HG03060 (cell line): Measurements from ENCODE around the gene PRDX5.
A peak's percentile ranks its signal among the peaks of the same experiment; 100 is the strongest.
"Not testable (repeated sequence)": the region's sequence is repeated elsewhere in the genome, so short reads cannot be mapped to it uniquely, and the experiment has no call there.

Source experiments
- ATAC-seq: cut with Tn5 transposase; IDR thresholded peaks from one replicate; pipeline ENCODE4 v1.9.1; 2021; ENCODE audit warnings: low read depth, moderate number of reproducible peaks; ENCODE audit not compliant: unreplicated experiment

Gene PRDX5

DNA sequence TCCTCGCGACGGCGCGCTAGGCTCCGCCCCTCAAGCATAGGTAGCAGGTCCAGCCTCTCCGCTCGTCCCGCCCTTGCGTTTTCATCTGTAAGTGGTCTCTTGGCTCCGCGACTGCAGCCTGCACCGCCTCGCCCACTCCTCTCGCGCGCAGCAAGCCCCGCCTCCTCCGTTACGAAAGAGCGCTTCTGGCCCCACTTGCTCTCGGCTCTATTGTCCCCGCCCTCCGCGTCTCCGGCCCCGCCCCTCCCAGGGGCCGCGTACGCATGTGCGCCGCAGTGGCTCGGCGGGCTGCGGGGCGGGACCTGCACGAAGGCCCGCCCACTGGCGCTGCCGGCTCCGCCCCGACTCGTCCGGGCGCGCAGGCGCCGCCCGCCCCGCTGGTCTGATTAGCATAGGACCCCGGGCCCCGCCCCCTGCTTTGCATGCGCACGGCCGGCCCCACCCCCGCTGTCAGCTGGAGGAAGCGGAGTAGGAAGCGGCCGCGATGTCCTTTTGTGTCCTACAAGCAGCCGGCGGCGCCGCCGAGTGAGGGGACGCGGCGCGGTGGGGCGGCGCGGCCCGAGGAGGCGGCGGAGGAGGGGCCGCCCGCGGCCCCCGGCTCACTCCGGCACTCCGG is 12.7 kb upstream of the PRDX5 start, which contains the start of gene ESRRA:
Gene ESRRA, plus strand, starts transcription at position 450 of the 616 bp plus-strand sequence. CDS start 1,656 bp downstream, outside the sequence.
- ATAC-seq: peak; percentile 51

- no peak for ATAC-seq
Observed at GRCh38 chr11:64305691-64306562, 12.0 kb upstream of the PRDX5 start.

DNA sequence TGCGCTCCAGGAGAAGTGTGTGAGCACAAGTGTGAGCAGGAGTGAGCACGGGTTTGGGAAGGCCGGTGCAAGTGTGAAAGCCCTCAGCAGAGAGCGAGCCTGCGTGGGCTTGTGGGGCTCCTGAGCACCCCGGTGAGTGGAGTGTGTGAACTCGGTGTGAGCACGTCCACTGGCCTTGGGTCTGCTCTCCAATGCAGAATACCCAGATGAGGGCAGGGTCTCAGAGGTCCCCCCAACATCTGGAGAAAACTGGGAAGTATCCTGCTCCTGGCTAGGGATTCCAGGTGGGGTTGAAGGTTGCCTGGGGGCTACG is 11.4 kb upstream of the PRDX5 start:
- ATAC-seq: no peak

DNA sequence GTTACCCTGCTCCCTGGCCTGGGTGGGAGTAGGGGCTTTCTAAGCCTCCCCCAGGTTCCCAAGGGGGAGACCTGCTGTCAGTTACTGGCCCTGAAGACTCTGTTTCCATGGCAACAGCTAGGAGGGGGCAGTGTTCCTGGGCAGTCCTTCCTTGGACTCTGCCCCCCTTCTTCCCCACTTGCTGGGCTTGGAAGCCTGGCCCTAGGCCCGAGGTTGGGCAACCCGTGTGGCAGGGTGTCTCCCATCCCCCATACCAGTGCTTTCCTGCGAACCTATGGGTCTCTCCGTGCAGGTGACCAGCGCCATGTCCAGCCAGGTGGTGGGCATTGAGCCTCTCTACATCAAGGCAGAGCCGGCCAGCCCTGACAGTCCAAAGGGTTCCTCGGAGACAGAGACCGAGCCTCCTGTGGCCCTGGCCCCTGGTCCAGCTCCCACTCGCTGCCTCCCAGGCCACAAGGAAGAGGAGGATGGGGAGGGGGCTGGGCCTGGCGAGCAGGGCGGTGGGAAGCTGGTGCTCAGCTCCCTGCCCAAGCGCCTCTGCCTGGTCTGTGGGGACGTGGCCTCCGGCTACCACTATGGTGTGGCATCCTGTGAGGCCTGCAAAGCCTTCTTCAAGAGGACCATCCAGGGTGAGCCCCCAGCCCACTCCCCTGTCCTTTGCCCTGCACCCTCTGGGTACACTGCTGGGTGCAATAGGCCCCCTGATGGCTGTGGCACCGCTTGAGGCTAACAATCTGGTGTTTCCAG is 10.9 kb upstream of the PRDX5 start:
- ATAC-seq: no peak

GRCh38 chr11:64307795-64308194 is 10.1 kb upstream of the PRDX5 start:
- ATAC-seq: not testable (repeated sequence)

DNA sequence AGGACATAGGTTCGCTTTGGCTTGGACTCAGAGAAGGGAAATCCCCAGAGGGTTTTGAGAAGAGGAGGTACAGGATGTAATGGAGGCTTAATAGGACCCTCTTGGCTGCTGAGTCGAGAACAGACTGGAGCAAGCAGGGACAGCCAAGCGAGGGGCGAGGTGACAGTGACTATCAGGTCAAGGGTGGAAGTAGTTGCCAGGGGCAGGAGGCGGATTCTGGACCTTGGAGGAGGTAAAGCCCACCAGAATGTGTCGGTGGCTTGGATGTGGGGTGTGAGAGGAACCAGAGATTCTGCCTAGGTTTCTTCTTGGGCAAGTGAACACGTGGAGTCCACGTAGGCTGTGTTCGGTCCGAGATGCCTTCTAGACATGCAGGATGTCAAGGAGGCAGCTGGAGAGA is 5.0 kb upstream of the PRDX5 start:
- no peak for ATAC-seq

DNA sequence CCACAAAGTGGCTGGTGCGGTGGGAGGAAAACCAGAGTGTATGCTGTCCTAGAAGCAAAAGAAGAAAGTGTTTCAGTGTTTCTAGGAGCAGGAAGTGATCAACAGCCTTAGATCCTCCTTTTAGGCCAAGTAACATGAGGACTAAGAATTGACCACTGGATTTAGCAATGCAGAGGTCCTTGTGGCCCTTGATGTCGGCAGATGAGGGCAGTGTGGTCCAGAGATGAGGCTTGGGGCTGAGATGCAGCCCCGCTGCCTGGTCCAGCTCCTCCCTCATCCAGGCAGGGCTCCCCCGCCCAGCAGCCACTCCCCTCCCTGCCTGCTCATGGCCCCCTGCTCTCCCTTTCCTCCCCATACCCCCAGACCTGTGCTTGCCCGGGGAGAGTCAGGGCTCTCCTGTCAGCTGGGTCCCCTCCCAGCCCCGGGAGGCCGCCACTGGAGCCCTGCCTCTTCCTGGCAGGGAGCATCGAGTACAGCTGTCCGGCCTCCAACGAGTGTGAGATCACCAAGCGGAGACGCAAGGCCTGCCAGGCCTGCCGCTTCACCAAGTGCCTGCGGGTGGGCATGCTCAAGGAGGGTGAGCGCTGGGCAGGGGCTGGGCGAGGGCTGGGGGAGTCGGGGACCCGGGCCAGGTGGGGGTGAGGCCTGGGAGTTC is 4.3 kb upstream of the PRDX5 start:
- ATAC-seq: no peak

GRCh38 chr11:64314146-64314804 is 3.6 kb upstream of the PRDX5 start:
- ATAC-seq: no peak

- no peak for ATAC-seq
Observed at GRCh38 chr11:64314805-64315561, 2.9 kb upstream of the PRDX5 start.

DNA sequence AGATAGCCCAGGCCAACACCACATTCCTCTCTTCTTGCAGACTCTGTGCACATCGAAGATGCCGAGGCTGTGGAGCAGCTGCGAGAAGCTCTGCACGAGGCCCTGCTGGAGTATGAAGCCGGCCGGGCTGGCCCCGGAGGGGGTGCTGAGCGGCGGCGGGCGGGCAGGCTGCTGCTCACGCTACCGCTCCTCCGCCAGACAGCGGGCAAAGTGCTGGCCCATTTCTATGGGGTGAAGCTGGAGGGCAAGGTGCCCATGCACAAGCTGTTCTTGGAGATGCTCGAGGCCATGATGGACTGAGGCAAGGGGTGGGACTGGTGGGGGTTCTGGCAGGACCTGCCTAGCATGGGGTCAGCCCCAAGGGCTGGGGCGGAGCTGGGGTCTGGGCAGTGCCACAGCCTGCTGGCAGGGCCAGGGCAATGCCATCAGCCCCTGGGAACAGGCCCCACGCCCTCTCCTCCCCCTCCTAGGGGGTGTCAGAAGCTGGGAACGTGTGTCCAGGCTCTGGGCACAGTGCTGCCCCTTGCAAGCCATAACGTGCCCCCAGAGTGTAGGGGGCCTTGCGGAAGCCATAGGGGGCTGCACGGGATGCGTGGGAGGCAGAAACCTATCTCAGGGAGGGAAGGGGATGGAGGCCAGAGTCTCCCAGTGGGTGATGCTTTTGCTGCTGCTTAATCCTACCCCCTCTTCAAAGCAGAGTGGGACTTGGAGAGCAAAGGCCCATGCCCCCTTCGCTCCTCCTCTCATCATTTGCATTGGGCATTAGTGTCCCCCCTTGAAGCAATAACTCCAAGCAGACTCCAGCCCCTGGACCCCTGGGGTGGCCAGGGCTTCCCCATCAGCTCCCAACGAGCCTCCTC is 2.0 kb upstream of the PRDX5 start:
- ATAC-seq: not testable (repeated sequence)

DNA sequence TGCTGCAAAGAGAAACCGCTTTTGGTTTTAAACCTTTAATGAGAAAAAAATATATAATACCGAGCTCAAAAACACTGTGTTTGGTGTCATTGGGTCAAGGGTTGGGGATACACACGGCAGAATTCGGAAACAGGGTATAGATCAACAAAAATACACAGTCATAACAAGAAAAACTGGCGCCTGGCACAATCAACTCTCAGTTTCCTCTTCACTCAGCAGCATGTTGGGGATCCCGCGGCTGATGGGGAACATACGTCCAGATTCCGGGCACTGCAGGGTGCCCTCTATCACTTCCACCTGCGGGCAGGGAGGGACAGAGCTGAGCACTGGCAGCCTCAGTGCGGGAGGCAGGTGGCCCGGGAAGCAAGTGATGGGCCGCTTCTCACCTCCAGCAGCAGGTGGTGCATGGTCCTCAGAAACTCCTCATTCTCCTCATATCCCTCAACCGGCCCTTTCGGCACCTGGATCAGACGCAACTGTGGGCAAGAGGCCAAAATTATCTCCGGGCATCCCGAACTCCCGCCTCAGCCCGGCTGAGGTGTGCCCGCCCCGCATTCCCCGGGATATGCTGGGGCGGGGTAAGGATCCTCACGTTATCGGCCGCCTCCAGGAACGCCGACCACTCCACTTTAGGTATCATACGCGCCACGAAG is 1.1 kb upstream of the PRDX5 start:
- no peak for ATAC-seq

DNA sequence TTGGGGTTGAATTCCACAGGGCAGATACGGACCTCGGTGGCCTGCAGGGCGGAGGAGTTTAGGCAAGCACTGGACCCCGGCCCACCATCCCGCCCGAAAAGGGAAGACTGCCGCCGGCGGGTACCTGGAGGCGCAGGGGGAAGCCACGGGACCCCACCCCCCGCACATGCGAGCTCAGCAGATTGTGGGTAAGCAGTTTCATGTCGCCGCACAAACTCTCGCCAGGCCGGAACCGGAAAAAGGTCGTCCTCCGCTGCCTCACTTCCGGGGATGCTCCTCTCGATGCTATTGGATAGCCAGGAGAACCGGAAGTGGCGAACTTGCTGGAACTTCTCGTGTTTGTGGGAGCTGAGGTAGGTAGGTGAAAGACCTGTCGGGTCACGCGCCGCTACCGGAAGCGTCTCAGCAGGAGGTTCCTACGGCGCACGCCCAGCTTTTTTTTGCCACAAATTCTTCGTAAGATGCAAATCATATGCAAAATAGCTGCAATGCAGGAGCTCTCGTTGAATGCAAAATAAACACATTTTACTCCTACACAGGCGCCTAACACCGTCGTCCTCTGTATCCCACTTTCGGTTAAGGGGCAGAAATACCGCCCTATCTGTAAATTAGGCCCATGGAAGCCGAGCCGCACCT is 478 bp upstream of the PRDX5 start, which contains the start of gene TRMT112:
Gene TRMT112, minus strand, starts transcription at position 235 of the 636 bp plus-strand sequence. Its CDS starts 33 bp downstream, at position 202.
- peak; percentile 40 for ATAC-seq

DNA sequence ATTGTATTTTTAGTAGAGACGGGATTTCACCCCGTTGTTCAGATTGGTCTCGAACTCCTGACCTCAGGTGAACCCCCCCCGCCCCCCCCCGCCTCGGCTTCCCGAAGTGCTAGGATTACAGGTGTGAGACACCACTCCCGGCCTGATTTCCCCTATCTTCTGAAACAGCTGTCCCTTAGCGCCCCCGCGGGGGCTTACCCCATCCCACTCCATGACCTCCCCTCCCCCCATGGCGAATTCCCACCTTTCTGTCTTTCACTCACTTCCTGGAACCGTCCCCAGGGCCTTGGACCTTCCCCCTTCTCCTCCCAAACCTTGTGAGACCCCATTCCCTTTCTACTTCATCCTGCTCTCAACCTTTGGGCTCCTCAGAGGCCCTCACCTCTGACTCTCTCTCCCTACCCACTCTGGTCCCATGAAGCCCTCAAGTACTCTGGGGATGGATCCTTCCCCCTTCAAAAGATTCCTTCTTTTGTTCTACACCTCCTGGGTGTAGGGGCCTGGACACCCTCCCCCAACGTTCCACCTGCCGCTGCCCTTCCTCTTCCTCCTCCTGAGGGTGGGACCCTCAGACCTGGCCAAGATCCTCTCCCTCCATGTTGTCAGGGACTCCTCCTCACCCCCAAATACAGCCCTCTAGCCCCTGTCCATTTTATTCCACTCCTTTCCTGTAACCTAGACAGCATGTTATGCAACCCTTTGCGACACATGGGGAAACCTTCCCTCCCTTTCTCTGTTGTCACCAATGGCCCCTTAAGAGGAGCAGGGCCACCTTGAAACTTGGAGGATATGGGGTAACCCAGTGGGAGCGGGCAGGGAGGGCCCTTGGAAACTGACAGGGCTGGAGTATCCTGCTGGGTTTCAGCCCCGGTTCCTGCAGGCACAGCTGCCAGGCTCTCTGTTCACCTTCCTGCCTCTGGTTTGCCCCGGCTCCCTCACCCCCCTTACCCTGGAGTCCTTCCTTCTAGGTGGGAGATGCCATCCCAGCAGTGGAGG is 1.1 kb downstream of the PRDX5 start:
- ATAC-seq: no peak

- ATAC-seq: no peak
Observed at GRCh38 chr11:64320556-64320955, 2.6 kb downstream of the PRDX5 start.

GRCh38 chr11:64321026-64321425 is 3.1 kb downstream of the PRDX5 start:
- no peak for ATAC-seq

GRCh38 chr11:64321533-64321932 is 3.6 kb downstream of the PRDX5 start:
- no peak for ATAC-seq

- no peak for ATAC-seq
Observed at GRCh38 chr11:64322925-64323260, 5.0 kb downstream of the PRDX5 start.
